GM12874 (cell line): ENCODE results near the gene EFHD2.

Source experiments
- TF ChIP-seq, protein P1 (sequence below): IDR thresholded peaks from 2 replicates; pipeline ENCODE4 v1.5.1; 2011; ENCODE audit warnings: low read depth, mild to moderate bottlenecking, control low read depth, low read length, moderate library complexity; ENCODE audit not compliant: insufficient read depth

The EFHD2 gene, protein sequence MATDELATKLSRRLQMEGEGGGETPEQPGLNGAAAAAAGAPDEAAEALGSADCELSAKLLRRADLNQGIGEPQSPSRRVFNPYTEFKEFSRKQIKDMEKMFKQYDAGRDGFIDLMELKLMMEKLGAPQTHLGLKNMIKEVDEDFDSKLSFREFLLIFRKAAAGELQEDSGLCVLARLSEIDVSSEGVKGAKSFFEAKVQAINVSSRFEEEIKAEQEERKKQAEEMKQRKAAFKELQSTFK

DNA sequence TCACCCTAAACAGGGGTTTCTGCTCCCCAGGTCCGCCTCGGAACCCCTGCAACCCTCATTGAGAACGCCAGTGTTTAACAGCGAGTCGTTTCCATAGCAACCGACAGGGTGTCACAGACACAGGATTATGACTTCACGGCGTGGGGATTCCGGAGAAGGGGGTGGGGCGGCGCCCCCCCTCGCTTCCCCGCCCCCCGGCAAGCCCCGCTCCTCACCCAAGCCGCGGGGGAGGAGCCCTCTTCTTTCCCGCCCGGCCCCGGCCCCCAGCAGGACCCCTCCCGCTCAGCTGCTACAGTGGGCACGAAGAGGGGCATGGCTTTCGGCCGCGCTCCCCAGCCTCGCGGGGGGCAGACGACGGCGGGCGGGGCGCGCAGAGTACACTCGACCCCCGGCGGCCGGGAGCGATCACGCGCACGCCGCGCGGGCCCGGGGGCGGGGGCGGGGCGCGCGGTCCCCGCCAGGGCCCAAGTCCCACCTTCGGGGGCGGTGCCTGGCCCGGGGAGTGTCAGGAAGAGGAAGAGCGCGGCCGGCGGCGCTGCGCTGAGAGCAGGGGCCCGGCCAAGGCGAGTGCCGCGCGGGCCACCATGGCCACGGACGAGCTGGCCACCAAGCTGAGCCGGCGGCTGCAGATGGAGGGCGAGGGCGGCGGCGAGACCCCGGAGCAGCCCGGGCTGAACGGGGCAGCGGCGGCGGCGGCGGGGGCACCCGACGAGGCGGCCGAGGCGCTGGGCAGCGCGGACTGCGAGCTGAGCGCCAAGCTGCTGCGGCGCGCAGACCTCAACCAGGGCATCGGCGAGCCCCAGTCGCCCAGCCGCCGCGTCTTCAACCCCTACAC lies at the start of gene EFHD2:
EFHD2 (plus strand) TSS at position 501 of the 835 bp plus-strand sequence; CDS start at position 585, 84 bp downstream.
- TF ChIP-seq, protein P1, sequence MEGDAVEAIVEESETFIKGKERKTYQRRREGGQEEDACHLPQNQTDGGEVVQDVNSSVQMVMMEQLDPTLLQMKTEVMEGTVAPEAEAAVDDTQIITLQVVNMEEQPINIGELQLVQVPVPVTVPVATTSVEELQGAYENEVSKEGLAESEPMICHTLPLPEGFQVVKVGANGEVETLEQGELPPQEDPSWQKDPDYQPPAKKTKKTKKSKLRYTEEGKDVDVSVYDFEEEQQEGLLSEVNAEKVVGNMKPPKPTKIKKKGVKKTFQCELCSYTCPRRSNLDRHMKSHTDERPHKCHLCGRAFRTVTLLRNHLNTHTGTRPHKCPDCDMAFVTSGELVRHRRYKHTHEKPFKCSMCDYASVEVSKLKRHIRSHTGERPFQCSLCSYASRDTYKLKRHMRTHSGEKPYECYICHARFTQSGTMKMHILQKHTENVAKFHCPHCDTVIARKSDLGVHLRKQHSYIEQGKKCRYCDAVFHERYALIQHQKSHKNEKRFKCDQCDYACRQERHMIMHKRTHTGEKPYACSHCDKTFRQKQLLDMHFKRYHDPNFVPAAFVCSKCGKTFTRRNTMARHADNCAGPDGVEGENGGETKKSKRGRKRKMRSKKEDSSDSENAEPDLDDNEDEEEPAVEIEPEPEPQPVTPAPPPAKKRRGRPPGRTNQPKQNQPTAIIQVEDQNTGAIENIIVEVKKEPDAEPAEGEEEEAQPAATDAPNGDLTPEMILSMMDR: no peak

DNA sequence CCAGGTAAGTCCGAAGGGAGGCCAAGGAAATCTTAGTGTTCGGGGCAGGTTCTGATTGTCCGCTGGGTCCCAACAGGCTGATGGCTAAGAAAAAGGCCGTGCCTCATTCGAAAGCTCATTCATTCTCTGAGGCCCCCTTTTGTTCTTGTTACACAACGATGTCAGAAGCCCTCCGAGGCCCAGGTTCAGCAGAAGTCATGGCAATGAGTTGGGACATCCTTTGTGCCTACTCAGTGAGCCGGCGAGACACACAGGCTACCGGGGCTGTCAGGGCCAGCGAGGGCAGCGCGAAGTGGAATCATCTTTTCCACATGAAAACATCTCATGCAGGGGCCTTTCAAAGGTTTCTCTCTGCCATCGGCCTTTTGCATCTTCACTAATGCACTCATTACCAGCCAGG lies 49.0 kb upstream of the EFHD2 start:
- TF ChIP-seq, protein P1: no peak

DNA sequence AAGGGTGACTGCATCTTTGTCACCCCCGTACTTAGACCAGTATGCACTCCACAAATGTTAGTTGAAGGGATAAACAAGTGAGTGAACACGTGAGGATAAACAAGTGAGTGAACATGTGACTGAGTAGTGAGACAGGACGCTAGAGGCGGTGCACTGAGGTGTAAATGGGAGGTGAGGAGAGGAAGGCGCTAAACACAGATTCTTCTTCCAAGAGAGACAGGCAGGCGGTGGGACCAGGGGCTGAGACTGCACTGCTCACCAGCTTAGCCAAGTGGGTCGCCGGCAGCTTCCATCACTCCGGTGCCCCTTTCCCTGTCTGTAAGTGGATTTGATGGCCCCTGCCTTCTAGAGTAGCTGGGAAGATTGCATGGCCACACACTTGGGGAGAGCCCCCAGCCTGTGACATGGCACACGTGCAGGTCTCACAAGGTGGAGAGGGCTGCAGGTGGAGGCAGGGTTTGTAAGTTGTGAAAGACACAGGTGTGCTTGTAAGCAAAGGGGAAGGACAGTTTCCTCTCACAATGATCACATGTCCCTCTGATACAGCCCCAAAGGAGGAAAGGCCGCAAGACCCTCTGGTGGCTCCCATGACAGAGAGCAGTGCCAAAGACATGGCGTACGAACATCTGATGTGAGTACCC lies 47.5 kb upstream of the EFHD2 start:
- TF ChIP-seq, protein P1: no peak

DNA sequence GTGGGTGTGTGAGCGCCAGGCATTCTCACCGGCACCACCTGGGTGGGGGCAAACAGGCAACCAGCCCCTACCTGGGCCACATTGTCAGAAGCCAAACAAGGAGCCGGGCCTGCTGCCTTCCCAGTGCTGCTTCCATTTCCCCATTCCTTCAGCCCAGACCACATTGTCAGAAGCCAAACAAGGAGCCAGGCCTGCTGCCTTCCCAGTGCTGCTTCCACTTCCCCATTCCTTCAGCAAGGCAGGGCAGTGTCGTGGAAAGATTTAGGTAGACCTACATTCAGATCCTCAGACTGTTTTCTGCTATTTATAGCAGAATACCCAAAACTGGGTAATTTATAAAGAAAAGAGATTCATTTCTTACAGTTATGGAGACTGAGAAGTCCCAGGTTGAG lies 47.0 kb upstream of the EFHD2 start:
- TF ChIP-seq, protein P1: no peak

DNA sequence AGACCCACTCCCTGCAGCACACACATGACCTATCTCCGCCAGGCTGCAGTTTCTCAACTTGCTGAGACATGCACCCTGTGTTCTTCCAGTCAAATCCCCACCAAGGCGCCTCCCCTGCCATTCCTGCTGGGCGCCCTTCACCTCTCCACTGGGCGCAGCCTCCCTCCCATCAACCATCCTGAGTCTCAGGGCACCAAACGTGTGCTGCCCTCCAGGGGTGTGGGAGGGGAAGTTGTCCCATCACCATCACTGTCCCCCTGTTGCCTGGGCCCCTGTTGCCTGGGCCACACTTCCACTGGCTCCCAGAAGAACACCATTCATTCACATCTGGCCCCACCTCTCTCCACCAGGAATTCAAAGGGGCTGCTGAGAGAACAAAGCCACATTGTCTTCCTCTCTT lies 44.9 kb upstream of the EFHD2 start:
- TF ChIP-seq, protein P1: no peak

DNA sequence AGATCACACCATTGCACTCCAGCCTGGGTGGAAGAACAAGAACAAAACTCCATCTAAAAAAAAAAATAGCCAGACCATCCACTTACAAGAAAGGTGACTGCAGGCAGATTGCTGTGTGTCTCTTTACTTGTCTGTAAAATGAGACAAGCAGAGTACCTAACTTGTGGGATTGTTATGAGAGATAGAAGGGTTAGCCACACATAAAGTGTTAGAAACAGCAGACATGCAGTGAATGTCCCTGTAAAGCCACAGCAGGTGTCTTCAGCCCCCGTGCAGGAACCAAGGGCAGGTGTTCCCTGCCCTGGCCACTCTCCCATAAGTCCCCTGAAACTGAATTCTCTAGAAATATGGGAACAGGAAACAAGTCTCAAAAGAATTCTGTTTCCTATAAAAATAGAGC lies 40.8 kb upstream of the EFHD2 start:
- TF ChIP-seq, protein P1: no peak

DNA sequence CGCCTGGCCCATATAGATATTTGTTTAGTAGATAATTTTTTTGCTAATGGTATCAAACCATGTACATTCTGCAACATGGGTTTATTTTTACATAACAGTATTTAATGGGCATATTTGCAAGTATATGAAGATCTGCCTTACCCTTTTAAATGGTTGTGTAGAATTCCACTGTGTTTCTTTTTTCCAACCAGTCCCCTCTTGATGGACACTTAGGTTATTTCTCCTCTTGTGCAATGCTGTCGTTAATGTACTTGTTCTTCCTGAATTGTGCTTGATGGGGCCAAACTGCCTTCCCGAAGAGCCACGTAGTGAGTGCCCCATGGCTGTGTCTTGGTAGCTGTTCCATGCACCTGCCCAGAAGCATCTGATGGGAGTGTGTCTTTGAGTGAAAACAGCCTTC lies 39.4 kb upstream of the EFHD2 start:
- TF ChIP-seq, protein P1: no peak
